DOHH2 (cell line): Measurements from ENCODE around the gene CES3.

Source experiments
- H3F3A ChIP-seq: fragments of 200-600 bp; sonication (generic), shearing (Covaris generic); 2 replicates; pipeline ENCODE4 v1.6.0; 2016; ENCODE audit warnings: antibody characterized with exemption, mild to moderate bottlenecking; ENCODE audit not compliant: control insufficient read depth, insufficient read depth
- H3K27ac ChIP-seq: fragments of 200-600 bp; sonication (generic); 2 replicates; pipeline ENCODE4 v1.5.1; 2014; ENCODE audit warnings: low read depth, mild to moderate bottlenecking, low read length, moderate library complexity
- H3K27me3 ChIP-seq: fragments of 200-600 bp; sonication (generic); 2 replicates; pipeline ENCODE4 v1.6.1; 2014; ENCODE audit warnings: mild to moderate bottlenecking, low read length, mixed read lengths; ENCODE audit not compliant: control insufficient read depth
- H3K36me3 ChIP-seq: fragments of 200-600 bp; sonication (generic); 2 replicates; pipeline ENCODE4 v1.6.1; 2014; ENCODE audit warnings: mild to moderate bottlenecking, low read length, moderate library complexity, mixed read lengths; ENCODE audit not compliant: control insufficient read depth
- H3K4me1 ChIP-seq: fragments of 200-600 bp; sonication (generic); 2 replicates; pipeline ENCODE4 v1.6.1; 2014; ENCODE audit warnings: mild to moderate bottlenecking, low read length, mixed read lengths; ENCODE audit not compliant: control insufficient read depth
- H3K4me2 ChIP-seq: fragments of 200-600 bp; sonication (generic); 2 replicates; pipeline ENCODE4 v1.6.0; 2014; ENCODE audit warnings: mild to moderate bottlenecking, low read length, moderate library complexity
- H3K4me3 ChIP-seq: fragments of 200-600 bp; sonication (generic); 2 replicates; pipeline ENCODE4 v1.5.1; 2014; ENCODE audit warnings: mild to moderate bottlenecking, low read length, mixed read lengths
- H3K79me2 ChIP-seq: fragments of 200-600 bp; sonication (generic); 2 replicates; pipeline ENCODE4 v1.6.1; 2014; ENCODE audit warnings: mild to moderate bottlenecking, low read length, mixed read lengths; ENCODE audit not compliant: control insufficient read depth
- H3K9me2 ChIP-seq: fragments of 200-600 bp; sonication (generic); replicated peaks from 2 replicates; pipeline ENCODE4 v1.6.1; 2014; ENCODE audit warnings: mild to moderate bottlenecking, low read length, mixed read lengths; ENCODE audit not compliant: control insufficient read depth
- H3K9me3 ChIP-seq: fragments of 200-600 bp; sonication (generic); 2 replicates; pipeline ENCODE4 v1.6.1; 2014; ENCODE audit warnings: antibody characterized with exemption, low read length, mixed read lengths; ENCODE audit not compliant: control insufficient read depth, insufficient read depth
- H4K20me1 ChIP-seq: fragments of 200-600 bp; sonication (generic); 2 replicates; pipeline ENCODE4 v1.6.0; 2014; ENCODE audit warnings: low read depth, mild to moderate bottlenecking, antibody characterized with exemption, low read length, moderate library complexity; ENCODE audit not compliant: control insufficient read depth, insufficient read depth
- CTCF ChIP-seq: fragments of 200-600 bp; sonication (generic); IDR thresholded peaks from one replicate; pipeline ENCODE4 v1.5.1; 2014; ENCODE audit warnings: antibody characterized with exemption, mild to moderate bottlenecking, low read depth, low read length; ENCODE audit not compliant: poor library complexity, severe bottlenecking
- EZH2phosphoT487 ChIP-seq: fragments of 200-600 bp; sonication (generic); IDR thresholded peaks from 2 replicates; pipeline ENCODE4 v1.6.1; 2017; ENCODE audit warnings: borderline replicate concordance, mild to moderate bottlenecking, antibody characterized with exemption, low read length, moderate library complexity, mixed read lengths

The CES3 gene

GRCh38 chr16:67011274-67011673 lies 50.2 kb downstream of the CES3 start:
- peaks cover 3% of the 10 kb centered on the region; the same call in 1 of the 2 replicates for H3F3A ChIP-seq
- no peak overlapping the region for H3K27ac ChIP-seq
- no peaks in the 10 kb centered on the region for H3K79me2 ChIP-seq
- no peaks in the 10 kb centered on the region for H3K9me3 ChIP-seq
- H3K4me1 ChIP-seq: peaks cover 20% of the 10 kb centered on the region
- no peak overlapping the region for H3K4me2 ChIP-seq
- H3K36me3 ChIP-seq: no peaks in the 10 kb centered on the region
- peaks cover 14% of the 10 kb centered on the region for H3K27me3 ChIP-seq
- no peaks in the 10 kb centered on the region for H3K9me2 ChIP-seq
- H3K4me3 ChIP-seq: no peak overlapping the region
- TF ChIP-seq EZH2phosphoT487 (no peak), CTCF (no peak)
- H4K20me1 ChIP-seq: no peaks in the 10 kb centered on the region

DNA sequence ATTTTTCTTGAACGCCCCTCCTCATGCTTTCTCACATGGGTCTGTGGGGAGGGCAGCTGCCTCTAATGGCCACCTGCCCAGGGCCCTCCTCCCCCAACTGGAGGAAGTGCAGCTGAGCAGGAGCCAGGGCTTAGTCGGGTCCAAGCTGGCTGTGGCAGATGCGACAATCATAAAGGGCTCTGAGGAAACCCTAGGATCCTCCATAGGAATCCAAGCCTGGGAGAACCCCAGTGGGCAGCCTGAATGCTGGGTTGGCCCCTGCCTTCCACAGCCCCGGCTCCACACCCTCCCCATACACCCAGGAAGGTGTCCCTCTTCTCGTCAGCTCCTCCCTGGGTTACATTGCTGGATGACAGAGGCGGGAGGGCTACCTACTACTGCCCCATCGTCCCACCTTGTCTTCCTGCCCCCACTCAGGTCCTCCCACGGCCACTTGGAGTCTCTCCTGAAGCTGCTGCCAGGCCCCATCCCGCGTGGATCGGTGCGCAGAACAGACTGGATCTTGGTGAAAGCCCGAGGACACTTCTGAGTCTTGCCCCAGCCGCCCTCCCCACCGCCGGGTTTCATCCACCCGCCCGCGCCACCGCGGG lies 52.3 kb downstream of the CES3 start:
- peak overlapping the region; percentile 68 for H3K4me2 ChIP-seq
- no peaks in the 10 kb centered on the region for H3K36me3 ChIP-seq
- peak overlapping the region; percentile 64 for H3K4me3 ChIP-seq
- peaks cover 24% of the 10 kb centered on the region for H3K4me1 ChIP-seq
- no peaks in the 10 kb centered on the region for H4K20me1 ChIP-seq
- H3K27ac ChIP-seq: no peak overlapping the region
- H3K9me2 ChIP-seq: no peaks in the 10 kb centered on the region
- H3K79me2 ChIP-seq: no peaks in the 10 kb centered on the region
- H3K27me3 ChIP-seq: peaks cover 14% of the 10 kb centered on the region
- no peaks in the 10 kb centered on the region for H3K9me3 ChIP-seq
- peaks cover 3% of the 10 kb centered on the region; the same call in 1 of the 2 replicates for H3F3A ChIP-seq
- TF ChIP-seq EZH2phosphoT487: no peak
- TF ChIP-seq CTCF: no peak

DNA sequence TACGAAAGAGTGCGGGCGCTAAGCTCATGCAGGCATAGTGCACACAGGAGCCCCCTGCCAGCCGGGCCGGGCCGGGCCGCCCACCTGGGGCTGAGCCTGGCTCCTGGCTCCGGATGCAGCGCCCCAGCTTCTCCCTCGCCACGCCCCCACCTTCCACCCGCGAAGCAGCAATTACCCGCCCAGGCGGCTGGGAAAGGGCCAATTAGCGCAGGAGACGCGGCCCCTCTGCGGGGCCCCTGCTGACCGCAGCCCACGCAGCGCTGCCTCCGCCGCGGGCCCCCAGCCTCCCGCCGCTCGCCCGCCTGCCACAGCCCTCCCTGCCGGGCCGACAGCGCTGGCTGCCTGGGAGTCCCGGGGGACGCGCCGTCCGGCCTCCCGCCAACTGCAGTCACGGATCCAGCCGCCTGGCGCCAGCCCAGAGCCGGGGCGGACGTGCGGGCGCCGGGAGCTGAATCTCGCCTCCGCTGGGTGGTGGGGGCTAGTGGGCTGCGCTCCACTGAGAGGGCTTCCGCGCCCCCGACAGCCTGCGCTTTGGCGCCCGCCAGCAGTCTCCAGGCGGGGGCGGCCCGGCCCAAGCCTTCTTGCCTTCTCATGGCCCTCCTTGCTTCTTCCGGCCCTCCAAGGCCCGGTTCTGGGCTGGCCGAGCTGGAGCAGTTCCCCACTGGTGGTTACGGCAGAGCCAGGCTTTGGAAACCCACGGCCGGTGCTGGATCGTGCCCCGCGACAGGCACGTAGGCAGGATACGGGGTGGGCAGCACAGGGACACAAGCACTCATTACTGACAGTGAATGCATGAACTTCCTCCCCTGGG lies 53.0 kb downstream of the CES3 start:
- Histone ChIP-seq H3F3A (peaks cover 3% of the 10 kb centered on the region; the same call in 1 of the 2 replicates), H3K27me3 (peaks cover 14% of the 10 kb centered on the region), H3K36me3 (no peaks in the 10 kb centered on the region), H3K9me2 (no peaks in the 10 kb centered on the region), H4K20me1 (no peaks in the 10 kb centered on the region), H3K4me2 (peak overlapping the region; percentile 68), H3K9me3 (no peaks in the 10 kb centered on the region), H3K4me3 (peak overlapping the region; percentile 64), H3K27ac (no peak overlapping the region), H3K4me1 (peaks cover 25% of the 10 kb centered on the region), H3K79me2 (no peaks in the 10 kb centered on the region)
- TF ChIP-seq CTCF: peak; percentile 6
- TF ChIP-seq EZH2phosphoT487: no peak; the same call in 1 of the 2 replicates
